Thyroid gland (tissue), 4 donors: ENCODE results near the gene GNG8. TPM values are rescaled to one million over a fixed set of nuclear protein-coding genes. Genes with fewer than 3 reads are reported as not detected.

Experiments
- DNase-seq, 2 donors: peaks; one replicate each; pipeline ENCODE4 v3.0.0-alpha.2; 2019
- H3K27ac ChIP-seq, 3 donors: fragments of 200-600 bp; sonication (generic); 1 replicate in 2 of 3; 2 replicates in 1 of 3; pipeline ENCODE4 v1.5.1; 2016 to 2019; ENCODE audit warnings: mild to moderate bottlenecking in 1 of 3, moderate library complexity in 1 of 3
- H3K27me3 ChIP-seq: fragments of 200-600 bp; sonication (generic); one replicate; pipeline ENCODE4 v1.5.1; 2019
- H3K36me3 ChIP-seq, 2 donors: fragments of 200-600 bp; sonication (generic); one replicate each; pipeline ENCODE4 v1.5.1; 2016 to 2019
- H3K4me1 ChIP-seq, 2 donors: fragments of 200-600 bp; sonication (generic); one replicate each; pipeline ENCODE4 v1.5.1; 2017 to 2019
- H3K4me3 ChIP-seq, 3 donors: fragments of 200-600 bp; sonication (generic); replicated peaks in 1 of 3; 1 replicate in 2 of 3; 2 replicates in 1 of 3; pipeline ENCODE4 v1.5.1; 2016; ENCODE audit warnings: mild to moderate bottlenecking in 1 of 3
- H3K9me3 ChIP-seq: fragments of 200-600 bp; sonication (generic); one replicate; pipeline ENCODE4 v1.5.1; 2017
- CTCF ChIP-seq, 6 experiments: fragments of 200-600 bp in 3 of 6; fragments of 450-650 bp in 3 of 6; sonication (generic) in 3 of 6; IDR thresholded peaks; one replicate each; pipeline ENCODE4 v1.5.1; 2016 to 2019; ENCODE audit warnings: antibody characterized with exemption in 6 of 6, mild to moderate bottlenecking in 2 of 6, inconsistent platforms in 1 of 6, moderate library complexity in 1 of 6
- POLR2A ChIP-seq, 2 donors: fragments of 450-650 bp; IDR thresholded peaks; one replicate each; pipeline ENCODE4 v1.6.1; 2017; ENCODE audit warnings: antibody characterized with exemption in 2 of 2, mild to moderate bottlenecking in 2 of 2, moderate library complexity in 1 of 2
- WGBS, 2 donors: methylation state at CpG; one replicate each; pipeline ENCODE4 v1.1.5; 2017; 5-methylcytosine and 5-hydroxymethylcytosine counted together
- intact Hi-C: fragments of 100-400 bp; cut with DNase I; formaldehyde crosslinking; loops from one replicate; pipeline ENCODE4 v1.15.1; 2023
- total RNA-seq, 4 donors: library from RNA; depleted of rRNA; stranded (reverse); fragments of >200 nt; gene quantifications; one replicate each; pipeline ENCODE4 v1.2.3, GENCODE V29; 2016

The GNG8 gene
- total RNA-seq, 4 donors from 2014 or later: not detected

DNA sequence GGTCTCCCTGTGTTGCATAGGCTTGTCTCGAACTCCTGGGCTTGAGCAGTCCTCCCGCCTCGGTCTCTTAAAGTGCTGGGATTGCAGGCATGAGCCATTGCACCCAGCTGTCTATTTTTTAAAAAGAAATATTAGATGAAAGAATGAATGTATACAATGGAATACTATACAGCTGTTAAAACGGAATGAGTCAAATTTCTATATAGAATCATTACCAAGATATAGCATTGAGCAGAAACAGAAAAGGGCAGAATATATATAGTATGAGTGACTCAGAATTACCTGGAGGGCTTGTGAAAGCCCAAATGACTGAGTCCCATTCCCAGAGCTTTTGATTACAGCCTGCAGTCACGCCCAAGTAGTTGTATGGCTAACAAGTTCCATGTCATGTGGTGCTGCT, 20.5 kb upstream of the GNG8 start:
- Histone ChIP-seq H3K9me3 (no peaks in the 10 kb centered on the region), H3K4me3 (no peak overlapping the region), H3K4me1 (peaks cover 15 to 17% of the 10 kb centered on the region in 2 donors), H3K27ac (no peak overlapping the region), H3K27me3 (no peaks in the 10 kb centered on the region), H3K36me3 (no peaks in the 10 kb centered on the region)
- TF ChIP-seq CTCF (IDR thresholded peaks at IDR 0.05) (no peak), POLR2A (IDR thresholded peaks at IDR 0.05) (no peak)
- WGBS, 2 donors: 92 to 96% methylated on average over 5 of the region's 5 CpGs
- intact Hi-C loops: no loop called here
- no peak for DNase-seq

GRCh38 chr19:46654621-46655152, 18.7 kb upstream of the GNG8 start:
- WGBS, 2 donors: 62 to 65% methylated on average over 13 to 16 of the region's 16 CpGs
- Histone ChIP-seq H3K9me3 (no peaks in the 10 kb centered on the region), H3K27ac (no peak overlapping the region), H3K4me3 (no peak overlapping the region), H3K27me3 (no peaks in the 10 kb centered on the region), H3K36me3 (no peaks in the 10 kb centered on the region), H3K4me1 (peaks cover 4 to 5% of the 10 kb centered on the region in 2 donors)
- TF ChIP-seq CTCF (IDR thresholded peaks at IDR 0.05): no peak
- no peak for TF ChIP-seq POLR2A (IDR thresholded peaks at IDR 0.05)
- intact Hi-C loops: no loop called here
- DNase-seq: no peak

DNA sequence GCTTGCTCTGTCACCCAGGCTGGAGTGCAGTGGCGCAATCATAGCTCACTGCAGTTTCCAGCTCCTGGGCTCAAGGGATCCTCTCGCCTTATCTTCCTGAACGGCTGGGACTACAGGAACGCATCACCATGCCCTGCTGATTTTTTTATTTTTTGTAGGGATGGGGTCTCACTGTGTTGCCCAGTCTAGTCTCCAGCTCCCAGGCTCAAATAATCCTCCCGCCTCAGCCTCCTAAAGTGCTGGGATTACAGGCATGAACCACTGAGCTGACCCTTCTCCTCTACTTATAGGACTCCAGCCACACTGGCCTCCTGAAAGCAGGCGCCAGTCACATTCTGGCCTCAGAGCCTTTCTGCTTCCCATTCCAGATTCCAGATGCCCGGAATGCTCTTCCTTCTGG, 14.4 kb upstream of the GNG8 start:
- TF ChIP-seq POLR2A (IDR thresholded peaks at IDR 0.05): no peak
- no peak for TF ChIP-seq CTCF (IDR thresholded peaks at IDR 0.05)
- Histone ChIP-seq H3K4me1 (no peaks in the 10 kb centered on the region), H3K9me3 (no peaks in the 10 kb centered on the region), H3K27me3 (peaks cover 4% of the 10 kb centered on the region), H3K36me3 (no peaks in the 10 kb centered on the region), H3K4me3 (no peak overlapping the region), H3K27ac (no peak overlapping the region)
- 89 to 91% methylated on average over 7 of the region's 7 CpGs for WGBS, 2 donors
- intact Hi-C loops: no loop called here
- no peak for DNase-seq

GRCh38 chr19:46648961-46649960, 13.3 kb upstream of the GNG8 start:
- Histone ChIP-seq H3K36me3 (no peaks in the 10 kb centered on the region), H3K4me3 (no peak overlapping the region), H3K27ac (no peak overlapping the region), H3K27me3 (peaks cover 4% of the 10 kb centered on the region), H3K4me1 (no peaks in the 10 kb centered on the region), H3K9me3 (no peaks in the 10 kb centered on the region)
- WGBS, 2 donors: 39 to 48% methylated on average over 21 to 24 of the region's 144 CpGs
- DNase-seq: no peak
- intact Hi-C loops: no loop called here
- TF ChIP-seq CTCF (IDR thresholded peaks at IDR 0.05) (no peak), POLR2A (IDR thresholded peaks at IDR 0.05) (no peak)
